HG03097 (cell line): ENCODE results near the gene KCNQ1.
"Not testable (repeated sequence)": the region's sequence is repeated elsewhere in the genome, so short reads cannot be mapped to it uniquely, and the experiment has no call there.

ENCODE experiments used
- ATAC-seq: cut with Tn5 transposase; IDR thresholded peaks from one replicate; pipeline ENCODE4 v1.9.1; 2021; ENCODE audit not compliant: unreplicated experiment, low FRiP score

Gene KCNQ1

DNA sequence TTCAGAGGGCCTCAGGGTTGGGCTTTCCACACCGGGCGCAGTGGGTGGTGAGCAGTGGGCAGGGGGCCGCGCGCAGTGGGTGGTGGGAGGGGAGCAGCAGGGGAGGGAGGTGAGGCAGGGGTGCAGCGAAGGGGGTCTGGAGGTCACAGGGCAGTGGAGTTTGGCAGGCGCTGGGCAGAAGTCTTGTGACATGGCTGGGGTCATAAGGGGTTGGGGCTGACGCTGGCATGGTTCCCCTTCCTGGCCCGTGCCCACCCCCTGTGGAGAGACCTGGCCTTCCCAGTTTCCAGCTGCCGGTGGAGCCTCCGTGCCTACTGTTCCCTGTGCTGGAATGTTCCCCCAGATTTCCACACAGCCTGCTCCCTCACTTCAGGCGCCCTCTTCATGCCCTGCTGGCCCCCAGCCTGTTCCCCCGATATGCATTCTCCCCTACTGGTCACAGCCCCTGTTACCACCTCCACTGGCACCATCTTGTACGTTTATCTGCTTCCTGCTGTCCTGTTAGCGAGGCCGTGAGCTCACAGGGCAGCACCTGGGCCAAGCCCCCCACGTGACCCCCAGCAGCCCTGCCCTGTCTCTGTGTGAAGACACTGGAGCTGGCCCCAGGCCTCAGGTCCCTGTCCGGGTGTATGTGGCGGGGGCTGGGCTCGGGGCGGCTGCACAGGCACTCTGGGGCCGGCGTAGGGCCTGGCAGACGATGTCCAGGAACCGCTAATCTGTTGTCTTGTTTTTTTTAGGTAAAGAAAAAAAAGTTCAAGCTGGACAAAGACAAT is 143.4 kb downstream of the KCNQ1 start:
- no peak for ATAC-seq

DNA sequence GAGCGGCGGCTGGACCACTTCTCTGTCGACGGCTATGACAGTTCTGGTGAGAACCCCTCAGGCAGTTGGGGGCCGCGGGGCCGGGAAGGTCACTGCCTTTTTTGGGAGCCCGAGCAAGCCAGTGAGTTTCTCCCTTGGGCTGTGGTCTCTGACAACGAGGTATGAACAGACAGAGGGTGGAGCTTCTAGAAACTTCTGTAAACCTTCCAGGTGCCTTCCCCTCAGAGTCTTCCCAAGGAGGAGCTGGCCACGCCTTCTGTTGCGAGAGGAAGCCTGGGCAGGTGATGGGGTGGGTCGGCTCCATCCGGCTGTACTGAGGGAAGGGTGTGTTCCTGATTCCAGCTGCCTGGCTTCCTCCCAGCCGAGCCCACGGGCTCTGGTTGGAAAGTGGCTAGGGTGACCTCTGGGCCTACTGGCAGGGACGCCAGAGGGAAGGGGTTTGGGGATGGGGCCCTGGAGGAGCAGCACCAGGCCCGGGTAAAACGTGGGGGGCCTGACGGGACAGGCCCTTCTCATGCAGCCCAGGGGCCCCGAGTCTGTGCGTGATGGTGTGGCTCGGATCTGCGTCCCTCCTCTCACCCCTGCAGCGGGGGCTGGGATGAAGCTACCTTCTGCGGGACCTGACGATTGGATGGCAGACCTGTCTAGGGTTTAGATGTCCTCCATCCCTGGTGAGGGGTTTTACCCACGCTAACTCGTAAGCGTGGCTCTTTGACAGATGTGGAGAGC is 144.2 kb downstream of the KCNQ1 start:
- ATAC-seq = no peak

DNA sequence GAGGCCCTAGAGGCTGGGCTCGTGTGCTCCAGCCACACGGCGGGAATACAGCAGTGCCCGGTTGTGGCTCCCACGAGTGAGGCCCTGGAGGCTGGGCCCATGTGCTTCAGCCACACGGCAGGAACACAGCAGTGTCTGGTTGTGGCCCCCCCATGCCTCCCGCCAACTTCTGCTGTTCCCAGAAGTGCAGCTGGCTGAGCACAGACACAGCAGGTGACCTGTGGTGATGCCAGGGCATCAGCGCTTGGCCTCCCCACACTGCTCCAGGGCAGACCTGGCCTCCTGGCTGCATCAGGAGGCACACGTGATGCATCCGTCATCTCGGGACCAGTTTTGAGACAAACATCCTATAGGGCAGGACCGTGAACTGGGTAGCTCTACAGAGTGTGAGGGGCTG is 144.7 kb downstream of the KCNQ1 start:
- ATAC-seq = no peak

DNA sequence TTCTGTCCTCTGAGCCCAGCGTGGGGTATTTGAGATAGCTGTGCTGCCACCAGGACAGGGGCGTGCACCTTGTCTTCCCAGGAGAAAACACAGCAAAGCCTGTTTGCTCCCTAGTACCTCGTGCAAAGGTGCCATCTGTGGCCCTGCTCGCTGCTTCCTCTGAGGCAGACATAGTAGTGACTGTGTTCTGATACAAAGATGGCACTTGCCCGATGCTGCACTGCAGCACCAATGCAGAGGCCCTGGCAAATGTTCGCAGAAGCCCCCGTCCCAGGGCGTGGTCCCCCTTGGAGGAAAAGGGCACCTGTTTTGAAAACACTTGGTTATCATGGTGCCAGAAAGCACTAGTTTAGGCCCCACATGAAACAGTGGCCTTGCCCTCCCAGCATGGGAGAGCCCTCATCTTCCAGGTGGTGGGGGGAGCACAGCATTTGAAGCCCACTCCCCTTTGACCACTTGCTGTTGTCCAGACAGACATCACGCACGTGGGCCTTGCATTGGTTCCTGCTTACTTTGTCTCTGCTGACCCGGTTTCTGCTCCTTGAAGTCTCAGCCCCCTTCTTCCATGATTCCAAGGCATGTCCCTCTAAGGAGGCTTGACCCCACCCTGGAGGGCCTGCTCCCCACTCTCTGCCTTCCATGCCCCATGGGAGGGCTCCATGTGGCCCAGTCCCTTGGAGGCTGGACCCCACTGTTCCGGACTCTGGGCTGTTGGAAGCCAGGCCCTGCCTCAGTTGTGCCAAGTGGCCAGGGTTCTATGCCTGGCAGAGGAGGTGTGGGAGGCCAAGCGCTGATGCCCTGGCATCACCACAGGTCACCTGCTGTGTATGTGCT is 145.5 kb downstream of the KCNQ1 start:
- no peak for ATAC-seq

DNA sequence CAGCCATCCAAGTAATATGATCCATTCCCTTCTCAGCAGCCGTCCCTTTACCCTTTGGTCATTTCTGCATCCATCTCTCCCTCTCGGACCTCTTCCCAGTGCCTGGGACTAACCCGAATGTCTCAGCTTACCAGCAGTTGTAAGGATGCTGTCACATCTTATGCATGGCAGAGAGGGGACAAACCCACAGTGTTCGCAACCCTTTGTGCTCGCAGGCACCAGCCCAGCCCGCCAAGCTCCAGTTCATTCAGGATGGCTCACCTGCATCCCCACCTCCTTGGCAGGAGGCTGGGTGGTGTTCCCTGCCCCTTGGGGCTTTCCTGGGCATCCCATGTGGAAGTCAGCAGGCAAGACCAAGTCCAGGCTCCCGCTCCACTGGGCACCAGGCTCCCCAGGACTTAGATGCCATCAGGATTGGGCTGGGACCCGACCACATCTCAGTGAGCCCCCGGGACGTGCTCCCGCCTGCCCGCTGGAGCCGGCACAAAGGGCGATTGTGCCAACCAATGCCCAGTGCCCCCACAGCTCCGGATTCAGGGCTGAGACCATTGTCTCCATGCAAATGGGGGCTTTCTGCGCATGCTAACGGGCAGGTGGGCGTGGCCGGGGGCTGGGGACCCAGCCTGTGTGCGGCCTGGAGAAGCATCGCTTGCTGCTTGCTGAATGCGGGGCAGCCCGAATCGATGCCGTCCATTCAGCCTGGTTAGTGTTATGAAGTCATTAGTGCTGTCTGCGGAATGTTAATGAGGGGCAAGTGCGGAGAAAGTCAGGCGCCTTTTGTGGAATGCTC is 146.4 kb downstream of the KCNQ1 start:
- no peak for ATAC-seq

DNA sequence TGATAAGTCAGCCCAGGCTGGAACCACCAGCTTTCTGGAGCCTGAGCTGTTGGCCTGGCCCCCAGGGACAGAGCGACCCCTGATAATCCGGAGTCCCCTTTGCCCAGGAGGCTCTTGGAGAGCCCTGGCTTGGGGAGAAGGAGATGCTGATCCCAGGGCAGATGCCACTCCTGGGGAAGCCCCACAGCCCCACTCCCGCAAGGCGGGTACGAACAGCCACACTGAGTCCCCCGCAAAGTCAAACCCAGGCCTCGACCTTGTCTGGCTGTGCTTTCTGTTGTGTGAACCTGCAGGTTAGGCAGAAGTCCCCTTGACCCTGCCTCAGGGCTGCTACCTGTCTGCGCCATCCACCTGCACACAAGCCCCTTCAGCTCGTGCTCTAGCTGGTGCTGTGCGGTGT is 147.0 kb downstream of the KCNQ1 start:
- ATAC-seq = no peak

DNA sequence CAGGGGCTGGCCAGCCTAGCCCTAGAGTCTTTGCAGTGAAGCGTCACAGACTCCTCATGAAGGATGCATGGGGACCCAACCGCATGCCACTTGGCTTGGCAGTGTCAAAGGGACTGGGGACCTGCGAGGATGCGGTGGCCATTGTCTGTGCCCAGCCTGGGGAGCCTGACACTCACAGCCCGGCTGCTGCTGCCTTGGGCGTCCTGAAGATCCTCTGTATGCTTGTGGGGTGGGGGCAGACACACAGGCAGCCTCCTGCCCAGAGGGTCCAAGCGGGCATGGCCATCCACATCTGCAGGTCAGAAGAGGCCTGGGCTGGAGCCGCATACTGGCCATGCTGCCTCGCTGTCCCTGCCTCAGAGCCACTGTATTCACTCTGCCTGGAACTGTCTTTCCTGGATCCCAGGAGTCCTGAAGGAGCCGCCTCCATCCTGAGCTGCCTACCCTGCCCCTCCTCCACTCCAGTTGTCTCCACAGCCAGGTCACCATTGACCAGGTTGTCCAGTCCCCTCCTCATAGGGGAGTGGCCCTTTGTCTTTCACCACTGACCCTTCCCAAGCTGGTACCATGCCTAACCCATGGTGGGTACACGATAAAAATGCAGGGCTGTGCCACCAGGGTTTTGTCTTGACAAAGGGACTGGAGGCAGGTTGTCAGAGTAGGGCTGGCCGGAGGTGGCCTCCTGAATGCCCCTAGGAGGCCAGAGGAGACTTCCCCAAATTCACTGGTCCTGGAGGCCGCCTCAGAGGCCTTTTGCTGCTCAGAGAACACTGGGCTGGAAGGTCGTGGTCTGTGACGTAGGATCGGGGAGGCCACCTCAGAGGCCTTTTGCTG is 148.0 kb downstream of the KCNQ1 start:
- ATAC-seq = no peak

DNA sequence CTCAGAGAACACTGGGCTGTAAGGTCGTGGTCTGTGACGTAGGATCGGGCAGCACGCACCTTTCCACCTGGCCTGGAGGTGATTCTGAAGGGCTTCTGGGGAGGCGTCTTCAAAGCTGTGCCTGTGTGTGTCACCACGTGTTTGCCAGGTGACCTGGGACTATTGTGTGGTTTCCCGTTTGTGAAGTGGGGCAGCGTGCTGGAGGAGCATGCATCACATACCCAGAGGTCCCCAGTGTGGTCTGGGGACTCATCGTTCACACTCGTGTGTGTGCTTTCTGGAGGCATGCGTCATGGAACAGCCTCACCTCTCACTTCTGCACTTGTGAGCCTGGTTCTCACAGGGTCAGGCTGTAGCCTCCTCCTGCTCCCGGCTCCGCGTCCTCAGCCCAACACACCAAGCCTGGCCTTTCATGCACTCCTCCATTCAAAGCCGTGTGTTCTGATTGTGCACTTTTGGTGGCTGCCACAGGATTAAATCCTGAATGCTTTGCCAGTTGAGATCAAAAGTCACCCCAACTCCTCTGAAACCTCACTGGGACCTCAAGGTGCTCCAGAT is 148.7 kb downstream of the KCNQ1 start:
- no peak for ATAC-seq

DNA sequence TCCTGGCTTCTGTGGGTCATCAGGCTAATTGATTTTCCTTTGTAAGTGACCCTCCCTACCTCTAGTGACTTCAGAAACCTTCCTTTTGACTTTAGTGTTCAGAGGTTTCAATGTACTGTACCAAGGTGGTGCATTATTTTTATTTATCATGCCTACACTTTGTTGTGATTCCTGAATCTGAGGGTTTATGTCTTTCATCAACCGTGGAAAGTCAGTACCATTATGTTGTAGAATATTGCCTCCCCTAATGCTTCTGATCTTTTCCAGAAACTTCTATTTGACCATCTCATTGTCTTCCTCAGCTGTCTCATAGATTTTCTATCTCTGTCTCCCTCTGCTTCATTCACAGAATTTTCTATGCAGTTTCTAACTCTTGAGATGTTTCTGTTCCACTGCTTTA is 149.5 kb downstream of the KCNQ1 start:
- no peak for ATAC-seq

DNA sequence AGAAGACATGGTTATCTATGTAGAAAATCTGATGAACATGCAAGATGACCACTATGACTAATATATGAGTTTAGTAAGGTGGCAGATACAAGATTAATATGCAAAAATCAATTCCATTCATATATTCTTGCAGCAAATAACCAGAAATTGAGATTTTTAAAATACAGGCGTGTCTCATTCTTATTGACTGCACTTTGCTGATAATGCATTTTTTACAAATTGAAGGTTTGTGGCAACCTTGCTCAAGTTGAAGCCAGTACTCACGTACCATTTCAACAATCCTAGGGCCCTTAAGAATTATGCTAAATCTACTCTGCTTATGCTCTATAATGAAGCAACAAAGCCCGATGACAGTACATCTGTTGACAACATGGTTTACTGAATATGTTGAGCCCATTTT is 150.4 kb downstream of the KCNQ1 start:
- no peak for ATAC-seq

DNA sequence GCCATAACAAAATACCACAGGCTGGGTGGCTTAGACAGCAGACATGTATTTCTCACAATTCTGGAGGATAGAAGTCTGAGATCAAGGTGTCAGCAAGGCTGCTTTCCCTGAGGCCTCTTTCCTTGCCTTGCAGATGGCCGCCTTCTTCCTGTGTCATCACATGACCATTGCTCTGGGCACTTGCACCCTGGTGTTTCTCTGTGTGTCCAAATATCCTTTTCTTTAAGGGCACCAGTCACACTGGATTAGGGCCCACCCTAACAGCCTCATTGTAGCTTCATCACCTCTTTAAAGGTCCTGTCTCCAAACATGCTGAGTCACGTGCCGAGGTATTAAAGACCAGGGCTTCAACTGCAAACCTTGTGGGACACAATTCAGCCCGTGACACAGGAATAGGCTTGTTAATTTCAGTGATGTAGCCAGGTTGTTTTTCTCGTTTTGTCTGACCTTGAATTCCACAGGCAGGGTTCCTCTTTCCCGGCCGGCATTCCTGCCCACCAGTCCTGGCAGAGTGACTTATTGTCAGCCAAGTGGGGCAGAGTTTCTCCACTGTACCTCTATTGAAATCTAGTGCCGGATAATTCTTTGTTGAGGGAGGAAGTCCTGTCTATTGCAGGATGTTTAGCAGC is 154.9 kb downstream of the KCNQ1 start:
- ATAC-seq = no peak

DNA sequence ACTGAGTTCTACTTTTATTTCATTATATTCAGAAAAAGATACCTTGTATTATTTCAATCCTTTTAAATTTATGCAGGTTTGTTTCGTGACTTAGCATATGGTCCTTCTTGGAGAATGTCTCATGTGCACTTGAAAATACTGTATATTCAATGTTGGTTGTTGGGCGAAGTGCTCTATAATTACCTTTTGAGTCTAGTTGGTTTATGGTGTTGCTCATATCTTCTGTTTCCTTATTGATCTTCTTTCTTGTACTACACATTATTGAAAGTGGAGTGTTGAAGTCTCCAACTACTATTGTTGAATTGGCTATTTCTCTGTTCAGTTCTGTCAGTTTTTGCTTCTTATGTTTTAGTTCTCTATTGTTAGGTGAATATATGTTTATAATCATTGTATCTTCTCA is 164.5 kb downstream of the KCNQ1 start:
- no peak for ATAC-seq

DNA sequence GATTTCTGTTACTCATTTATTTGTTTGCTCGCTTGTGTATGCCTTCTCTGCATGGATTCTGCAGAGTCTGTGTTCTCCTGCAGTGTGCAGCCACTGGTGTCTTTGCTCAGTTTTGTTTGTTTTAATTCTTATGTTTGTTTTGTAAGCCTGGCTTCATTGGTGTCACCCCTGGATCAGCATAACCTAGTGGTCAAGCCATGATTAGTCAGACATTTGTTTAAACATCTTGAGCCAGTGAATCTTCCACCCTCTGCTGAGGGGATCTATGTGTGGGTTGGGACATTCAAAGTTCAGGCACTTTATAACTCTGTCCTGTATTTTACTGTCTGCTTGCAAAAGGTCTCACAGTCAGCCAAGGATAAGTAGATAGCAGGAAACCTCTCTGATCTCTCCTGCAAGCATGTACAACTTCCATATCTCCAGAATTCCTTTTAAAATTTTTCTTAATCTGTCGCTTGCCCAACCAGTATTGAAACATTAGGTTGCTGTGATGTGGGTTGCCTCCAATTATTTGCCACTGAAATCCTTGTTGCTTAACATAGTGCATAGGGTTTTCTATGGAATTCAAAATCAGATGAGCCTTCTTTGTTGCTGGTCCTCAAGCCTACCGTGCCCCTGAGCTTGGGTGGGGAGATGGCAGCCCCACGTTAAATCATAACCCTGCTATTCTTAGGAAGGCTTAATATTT is 168.2 kb downstream of the KCNQ1 start:
- ATAC-seq = no peak

DNA sequence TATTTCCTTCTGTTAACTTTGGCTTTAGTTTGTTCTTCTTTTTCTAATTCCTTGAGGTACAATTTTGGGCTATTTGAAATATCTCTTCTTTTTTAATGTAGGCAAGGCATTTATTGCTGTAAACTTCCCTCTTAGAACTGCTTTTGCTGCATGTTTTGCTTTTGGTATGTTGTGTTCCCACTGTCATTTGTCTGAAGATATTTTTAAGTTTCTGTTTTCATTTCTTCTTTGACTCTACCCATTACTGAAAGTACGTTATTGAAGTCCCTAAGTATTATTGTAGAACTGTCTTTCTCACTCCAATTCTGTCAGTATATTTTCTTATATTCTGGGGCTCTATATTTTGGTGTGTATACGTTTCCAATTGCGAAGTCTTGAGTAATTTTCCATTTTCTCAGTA is 177.1 kb downstream of the KCNQ1 start:
- ATAC-seq = peak; percentile 50

DNA sequence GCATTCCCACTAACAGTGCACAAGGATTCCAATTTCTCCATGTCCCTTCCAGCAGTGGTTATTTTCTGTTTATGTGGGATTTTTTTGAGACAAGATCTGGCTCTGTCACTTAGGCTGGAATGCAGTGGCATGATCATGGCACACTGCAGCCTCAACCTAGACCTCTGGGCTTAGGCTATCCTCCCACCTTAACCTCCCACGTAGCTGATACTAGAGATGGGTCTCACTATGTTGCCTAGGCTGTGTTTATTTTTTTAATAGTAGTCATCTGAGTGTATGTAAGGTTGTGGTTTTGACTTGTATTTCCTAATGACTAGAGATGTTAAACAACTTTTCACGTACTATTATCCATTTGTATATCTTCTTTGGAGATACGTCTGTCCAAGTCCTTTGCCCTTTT is 180.4 kb downstream of the KCNQ1 start:
- ATAC-seq = no peak

DNA sequence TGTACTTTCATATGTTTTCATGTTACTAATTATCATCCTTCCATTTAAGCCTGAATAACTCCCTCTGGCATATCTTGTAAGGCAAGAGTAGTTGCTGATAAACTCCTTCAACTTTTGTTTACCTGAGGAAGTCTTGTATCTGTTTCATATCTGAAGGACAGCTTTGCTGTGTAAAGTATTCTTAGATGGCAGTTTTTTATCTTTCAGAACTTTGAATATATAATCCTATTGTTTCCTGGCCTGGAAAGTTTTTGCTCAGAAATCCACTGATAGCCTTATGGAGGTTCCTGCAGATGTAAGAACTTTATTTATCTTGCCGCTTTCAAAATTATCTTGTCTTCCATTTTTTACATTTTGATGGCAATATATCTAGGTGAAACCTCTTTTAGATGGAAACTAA is 185.9 kb downstream of the KCNQ1 start:
- ATAC-seq = no peak

DNA sequence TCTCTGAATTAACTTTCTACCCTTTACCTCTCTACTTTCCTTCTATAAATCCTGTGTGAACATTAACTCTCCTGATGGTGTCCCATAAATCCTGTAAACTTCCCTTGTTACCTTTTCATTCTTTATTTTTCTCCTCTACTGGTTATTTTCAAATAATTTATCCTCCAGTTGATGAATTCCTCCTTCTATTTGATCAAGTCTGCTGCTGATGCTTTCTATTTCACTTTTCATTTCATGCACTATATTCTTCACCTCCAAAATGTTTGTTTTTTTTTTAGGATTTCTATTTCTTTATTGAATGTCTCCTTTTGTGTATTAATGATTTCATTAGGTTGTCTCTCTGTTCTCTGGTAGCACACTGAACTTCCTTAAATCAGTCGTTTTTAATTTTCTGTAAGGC is 186.4 kb downstream of the KCNQ1 start:
- ATAC-seq = no peak

DNA sequence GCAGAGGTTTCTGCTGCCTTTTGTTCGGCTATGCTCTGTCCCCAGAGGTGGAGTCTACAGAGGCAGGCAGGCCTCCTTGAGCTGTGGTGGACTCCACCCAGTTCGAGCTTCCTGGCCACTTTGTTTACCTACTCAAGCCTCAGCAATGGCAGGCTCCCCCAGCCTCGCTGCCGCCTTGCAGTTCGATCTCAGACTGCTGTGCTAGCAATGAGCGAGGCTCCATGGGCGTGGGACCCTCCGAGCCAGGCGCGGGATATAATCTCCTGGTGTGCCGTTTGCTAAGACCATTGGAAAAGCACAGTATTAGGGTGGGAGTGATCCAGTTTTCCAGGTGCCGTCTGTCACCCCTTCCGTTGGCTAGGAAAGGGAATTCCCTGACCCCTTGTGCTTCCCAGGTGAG is 195.0 kb downstream of the KCNQ1 start:
- ATAC-seq = not testable (repeated sequence)
